ENCODE results near the gene KRTAP10-3. TPM values are rescaled to one million over a fixed set of nuclear protein-coding genes. Genes with fewer than 3 reads are reported as not detected.

Gene KRTAP10-3
- total RNA-seq, 1 experiment from 2014 or later, result not detected

DNA sequence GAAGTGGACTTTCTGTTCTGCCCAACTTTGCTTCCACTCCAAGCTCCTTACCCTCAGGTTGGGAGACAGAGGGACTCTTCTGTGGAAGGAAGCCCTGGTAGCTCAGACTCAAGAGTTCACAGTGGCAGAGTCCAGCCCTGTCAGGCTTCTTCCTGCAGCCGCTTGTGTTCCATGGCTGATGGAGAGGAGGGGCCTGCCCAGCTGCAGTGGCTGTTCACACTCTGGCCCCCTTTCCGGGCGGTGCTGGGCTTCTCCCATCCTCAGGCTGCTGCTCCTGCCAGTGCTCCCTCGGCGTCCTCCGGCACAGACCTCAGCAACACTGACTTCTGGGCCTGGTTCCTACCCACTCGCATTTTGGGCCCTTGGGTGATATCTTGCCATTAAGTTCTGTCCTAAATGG is 22.6 kb downstream of the KRTAP10-3 start:
- CTCF ChIA-PET, result no interaction called here
- POLR2A ChIA-PET, result interaction anchor here (0.7 kb wide), 1 partner anchor 115 kb away, joined by 6 read pairs; no protein-coding TSS in a partner anchor
- Histone ChIP-seq H3K4me3 (ENCODE audit: low read depth, low read length) (no peak overlapping the region), H3K4me1 (no peaks in the 10 kb centered on the region), H3K9me3 (no peaks in the 10 kb centered on the region), H3K27me3 (replicated peaks; ENCODE audit: control insufficient read depth, insufficient read depth, low read length) (no peaks in the 10 kb centered on the region), H3K36me3 (ENCODE audit: control insufficient read depth, insufficient read depth, low read length) (no peaks in the 10 kb centered on the region)
- Mint-ChIP-seq H3K9me3 (ENCODE audit: unreplicated experiment) (no peaks in the 10 kb centered on the region), H3K4me3 (ENCODE audit: unreplicated experiment) (no peak overlapping the region), H3K36me3 (ENCODE audit: insufficient read depth, unreplicated experiment) (no peaks in the 10 kb centered on the region), H3K4me1 (ENCODE audit: low read depth, unreplicated experiment) (no peaks in the 10 kb centered on the region), H3K27ac (ENCODE audit: unreplicated experiment) (no peak overlapping the region), H3K27me3 (ENCODE audit: insufficient read depth, unreplicated experiment) (peaks cover 12% of the 10 kb centered on the region)
- no TSS peak for BruUV-seq (replicated peaks)
- intact Hi-C loops (cut with micrococcal nuclease; ENCODE audit: unreplicated experiment), result no loop called here
- TF ChIP-seq, protein P1, sequence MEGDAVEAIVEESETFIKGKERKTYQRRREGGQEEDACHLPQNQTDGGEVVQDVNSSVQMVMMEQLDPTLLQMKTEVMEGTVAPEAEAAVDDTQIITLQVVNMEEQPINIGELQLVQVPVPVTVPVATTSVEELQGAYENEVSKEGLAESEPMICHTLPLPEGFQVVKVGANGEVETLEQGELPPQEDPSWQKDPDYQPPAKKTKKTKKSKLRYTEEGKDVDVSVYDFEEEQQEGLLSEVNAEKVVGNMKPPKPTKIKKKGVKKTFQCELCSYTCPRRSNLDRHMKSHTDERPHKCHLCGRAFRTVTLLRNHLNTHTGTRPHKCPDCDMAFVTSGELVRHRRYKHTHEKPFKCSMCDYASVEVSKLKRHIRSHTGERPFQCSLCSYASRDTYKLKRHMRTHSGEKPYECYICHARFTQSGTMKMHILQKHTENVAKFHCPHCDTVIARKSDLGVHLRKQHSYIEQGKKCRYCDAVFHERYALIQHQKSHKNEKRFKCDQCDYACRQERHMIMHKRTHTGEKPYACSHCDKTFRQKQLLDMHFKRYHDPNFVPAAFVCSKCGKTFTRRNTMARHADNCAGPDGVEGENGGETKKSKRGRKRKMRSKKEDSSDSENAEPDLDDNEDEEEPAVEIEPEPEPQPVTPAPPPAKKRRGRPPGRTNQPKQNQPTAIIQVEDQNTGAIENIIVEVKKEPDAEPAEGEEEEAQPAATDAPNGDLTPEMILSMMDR (IDR thresholded peaks at IDR 0.05; ENCODE audit: insufficient read depth in 1 of 2, low read depth in 1 of 2, low read length in 1 of 2, severe bottlenecking in 1 of 2, unreplicated experiment in 1 of 2), result no peak
- no peak for DNase-seq

DNA sequence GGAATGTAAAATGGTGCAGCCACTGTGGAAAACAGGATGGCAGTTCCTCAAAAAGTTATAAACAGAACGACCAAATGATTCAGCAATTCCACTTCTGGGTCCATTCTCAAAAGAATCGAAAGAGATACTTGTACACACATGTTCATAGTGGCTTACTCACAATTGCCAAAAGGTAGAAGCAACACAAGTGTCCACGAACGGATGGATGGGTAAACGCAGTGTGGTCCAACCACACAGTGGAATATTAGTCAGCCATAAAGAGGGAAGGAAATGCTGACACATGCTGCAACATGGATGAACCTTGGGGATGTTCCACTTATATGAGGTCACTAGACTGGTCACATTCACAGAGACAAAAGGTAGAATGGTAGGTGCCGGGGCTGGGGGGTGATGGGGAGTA is 23.9 kb downstream of the KRTAP10-3 start:
- Mint-ChIP-seq H3K4me3 (ENCODE audit: unreplicated experiment) (no peak overlapping the region), H3K36me3 (ENCODE audit: insufficient read depth, unreplicated experiment) (no peaks in the 10 kb centered on the region), H3K27me3 (ENCODE audit: insufficient read depth, unreplicated experiment) (peaks cover 15% of the 10 kb centered on the region), H3K9me3 (ENCODE audit: unreplicated experiment) (no peaks in the 10 kb centered on the region), H3K4me1 (ENCODE audit: low read depth, unreplicated experiment) (no peaks in the 10 kb centered on the region), H3K27ac (ENCODE audit: unreplicated experiment) (no peak overlapping the region)
- DNase-seq, result no peak
- CTCF ChIA-PET, result no interaction called here
- intact Hi-C loops (cut with micrococcal nuclease; ENCODE audit: unreplicated experiment), result no loop called here
- no peaks in the 10 kb centered on the region for H3K9me3 ChIP-seq
- no peaks in the 10 kb centered on the region for H3K36me3 ChIP-seq (ENCODE audit: control insufficient read depth, insufficient read depth, low read length)
- H3K4me1 ChIP-seq, result no peaks in the 10 kb centered on the region
- BruUV-seq (replicated peaks), result no TSS peak
- POLR2A ChIA-PET, result no interaction called here
- no peak overlapping the region for H3K4me3 ChIP-seq (ENCODE audit: low read depth, low read length)
- H3K27me3 ChIP-seq (replicated peaks; ENCODE audit: control insufficient read depth, insufficient read depth, low read length), result no peaks in the 10 kb centered on the region
- TF ChIP-seq, protein P1 (IDR thresholded peaks at IDR 0.05; ENCODE audit: insufficient read depth in 1 of 2, low read depth in 1 of 2, low read length in 1 of 2, severe bottlenecking in 1 of 2, unreplicated experiment in 1 of 2), result no peak

DNA sequence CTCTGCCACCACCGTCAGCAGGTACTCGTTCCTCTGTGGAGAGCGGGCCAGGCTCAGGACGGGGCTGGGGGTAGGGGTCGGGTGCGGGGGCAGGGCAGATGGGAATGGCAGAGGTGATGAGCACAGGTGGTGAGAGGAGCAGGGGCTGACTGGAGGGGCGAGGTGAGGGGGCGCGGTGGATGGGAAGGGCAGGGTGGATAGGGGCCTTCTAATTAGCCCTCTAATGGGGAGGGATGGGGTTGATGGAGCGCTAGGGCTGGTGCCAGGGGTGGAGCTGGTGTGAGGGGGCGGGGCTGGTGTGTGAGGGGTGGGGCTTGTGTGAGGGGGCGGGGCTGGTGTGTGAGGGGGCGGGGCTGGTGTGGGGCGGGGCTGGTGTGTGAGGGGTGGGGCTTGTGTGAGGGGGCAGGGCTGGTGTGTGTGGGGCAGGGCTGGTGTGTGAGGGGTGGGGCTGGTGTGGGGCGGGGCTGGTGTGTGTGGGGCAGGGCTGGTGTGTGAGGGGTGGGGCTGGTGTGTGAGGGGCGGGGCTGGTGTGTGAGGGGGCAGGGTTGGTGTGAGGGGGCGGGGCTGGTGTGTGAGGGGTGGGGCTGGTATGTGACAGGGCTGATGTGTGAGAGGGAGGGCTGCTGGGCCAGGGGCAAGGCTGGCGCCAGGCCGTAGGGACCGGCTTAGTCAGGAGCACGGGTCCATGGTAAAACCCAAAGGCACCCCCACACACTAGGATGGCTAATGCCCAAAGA is 24.5 kb downstream of the KRTAP10-3 start:
- H3K9me3 ChIP-seq, result no peaks in the 10 kb centered on the region
- POLR2A ChIA-PET, result no interaction called here

More for the DNA sequence above, 24.5 kb downstream of the KRTAP10-3 start:
- no peaks in the 10 kb centered on the region for H3K4me1 Mint-ChIP-seq (ENCODE audit: low read depth, unreplicated experiment)
- CTCF ChIA-PET, result no interaction called here
- no peak for DNase-seq
- peaks cover 12% of the 10 kb centered on the region for H3K27me3 Mint-ChIP-seq (ENCODE audit: insufficient read depth, unreplicated experiment)
- TF ChIP-seq, protein P1 (IDR thresholded peaks at IDR 0.05; ENCODE audit: insufficient read depth in 1 of 2, low read depth in 1 of 2, low read length in 1 of 2, severe bottlenecking in 1 of 2, unreplicated experiment in 1 of 2), result no peak
- no peak overlapping the region for H3K27ac Mint-ChIP-seq (ENCODE audit: unreplicated experiment)
- no peak overlapping the region for H3K4me3 Mint-ChIP-seq (ENCODE audit: unreplicated experiment)
- H3K36me3 Mint-ChIP-seq (ENCODE audit: insufficient read depth, unreplicated experiment), result no peaks in the 10 kb centered on the region
- H3K4me3 ChIP-seq (ENCODE audit: low read depth, low read length), result no peak overlapping the region
- no peaks in the 10 kb centered on the region for H3K36me3 ChIP-seq (ENCODE audit: control insufficient read depth, insufficient read depth, low read length)
- no peaks in the 10 kb centered on the region for H3K4me1 ChIP-seq
- no peaks in the 10 kb centered on the region for H3K27me3 ChIP-seq (replicated peaks; ENCODE audit: control insufficient read depth, insufficient read depth, low read length)
- H3K9me3 Mint-ChIP-seq (ENCODE audit: unreplicated experiment), result no peaks in the 10 kb centered on the region
- no TSS peak for BruUV-seq (replicated peaks)
- intact Hi-C loops (cut with micrococcal nuclease; ENCODE audit: unreplicated experiment), result no loop called here
